Activated CD8-positive, alpha-beta T cell treated with anti-CD3 and anti-CD28 coated beads for 36 hours (primary cell): ENCODE data around the gene GPR55. TPM values are rescaled to one million over a fixed set of nuclear protein-coding genes. Genes with fewer than 3 reads are reported as not detected.
A peak's percentile ranks its signal among the peaks of the same experiment; 100 is the strongest.

Experiments used
- ATAC-seq: fragments of 200-7000 bp; cut with Tn5 transposase; one replicate; pipeline ENCODE4 v1.10.0; 2021; ENCODE audit warnings: mild to moderate bottlenecking, moderate library complexity
- CTCF ChIA-PET: fragments of 350-600 bp; sonication (Branson Sonifier 250); formaldehyde crosslinking; loops from one replicate; lab custom pipeline; 2021; ENCODE audit warnings: antibody characterized with exemption; lab: Charles Lee
- POLR2A ChIA-PET: fragments of 350-600 bp; sonication (Branson Sonifier 250); formaldehyde crosslinking; loops from one replicate; lab custom pipeline; 2021; ENCODE audit warnings: antibody characterized with exemption; lab: Charles Lee
- DNase-seq: peaks from one replicate; pipeline ENCODE4 v3.0.0-alpha.2; 2020
- H3K27ac Mint-ChIP-seq: one replicate; pipeline ENCODE4 v1.8.0; 2021; ENCODE audit warnings: mild to moderate bottlenecking, mixed read lengths
- H3K27me3 Mint-ChIP-seq: one replicate; pipeline ENCODE4 v1.8.0; 2021; ENCODE audit warnings: mixed read lengths
- H3K36me3 Mint-ChIP-seq: one replicate; pipeline ENCODE4 v1.8.0; 2021; ENCODE audit warnings: low read depth, mixed read lengths
- H3K4me1 Mint-ChIP-seq: one replicate; pipeline ENCODE4 v1.8.0; 2021; ENCODE audit warnings: low read depth, mixed read lengths
- H3K4me3 Mint-ChIP-seq: one replicate; pipeline ENCODE4 v1.8.0; 2021; ENCODE audit warnings: mild to moderate bottlenecking, moderate library complexity, mixed read lengths
- H3K9me3 Mint-ChIP-seq: one replicate; pipeline ENCODE4 v1.8.0; 2021; ENCODE audit warnings: mixed read lengths
- CTCF ChIP-seq: fragments of 200-600 bp; IDR thresholded peaks from one replicate; pipeline ENCODE4 v1.8.0; 2022; ENCODE audit warnings: antibody characterized with exemption, mild to moderate bottlenecking
- intact Hi-C: fragments of 100-400 bp; cut with micrococcal nuclease; formaldehyde crosslinking; loops from one replicate; pipeline ENCODE4 v1.10.0; 2022
- total RNA-seq, 2 experiments: library from RNA; stranded (reverse); gene quantifications; one replicate each; pipeline ENCODE4 v1.2.3, GENCODE V29; 2021

GPR55 gene
- total RNA-seq, 2 experiments from 2014 or later = 5.0 to 5.3 TPM

DNA sequence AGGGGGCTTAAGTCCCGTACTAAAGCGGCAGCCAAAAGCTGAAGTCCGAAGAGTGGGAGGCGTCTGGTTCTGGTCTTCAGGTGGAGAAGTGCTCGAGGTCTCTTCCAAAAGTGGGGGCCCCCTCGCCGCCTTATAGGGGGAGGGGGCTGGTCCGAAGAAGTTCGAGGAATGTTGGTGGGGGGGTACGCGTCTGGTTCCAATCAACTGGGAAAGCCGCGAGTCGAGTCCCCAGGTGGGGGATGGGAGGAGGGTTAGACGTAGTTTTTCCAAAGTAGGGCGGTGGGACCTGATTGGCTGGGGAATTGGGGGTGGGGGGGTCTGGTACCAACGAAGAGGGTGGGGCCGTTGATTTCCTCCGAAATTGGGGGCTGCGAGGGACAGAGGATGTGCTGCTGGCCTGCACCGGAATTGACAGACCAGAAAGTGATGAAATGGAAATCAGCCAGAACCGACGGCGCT lies 59.7 kb downstream of the GPR55 start:
- Mint-ChIP-seq H3K4me3 (peak overlapping the region; percentile 73), H3K36me3 (no peaks in the 10 kb centered on the region), H3K9me3 (no peaks in the 10 kb centered on the region), H3K4me1 (peaks cover 55% of the 10 kb centered on the region), H3K27ac (peak overlapping the region; percentile 55), H3K27me3 (peaks cover 2% of the 10 kb centered on the region)
- no peak for ATAC-seq
- intact Hi-C loops = no loop called here
- no peak for TF ChIP-seq CTCF
- peak; percentile 41 for DNase-seq
- ChIA-PET CTCF (interaction anchor here (0.7 to 4.0 kb wide), 12 partner anchors 9 to 122 kb away, joined by 3 to 18 read pairs (median 4); no protein-coding TSS in a partner anchor), POLR2A (interaction anchor here (1.0 kb wide), 1 partner anchor 11 kb away, joined by 3 read pairs; no protein-coding TSS in a partner anchor)

DNA sequence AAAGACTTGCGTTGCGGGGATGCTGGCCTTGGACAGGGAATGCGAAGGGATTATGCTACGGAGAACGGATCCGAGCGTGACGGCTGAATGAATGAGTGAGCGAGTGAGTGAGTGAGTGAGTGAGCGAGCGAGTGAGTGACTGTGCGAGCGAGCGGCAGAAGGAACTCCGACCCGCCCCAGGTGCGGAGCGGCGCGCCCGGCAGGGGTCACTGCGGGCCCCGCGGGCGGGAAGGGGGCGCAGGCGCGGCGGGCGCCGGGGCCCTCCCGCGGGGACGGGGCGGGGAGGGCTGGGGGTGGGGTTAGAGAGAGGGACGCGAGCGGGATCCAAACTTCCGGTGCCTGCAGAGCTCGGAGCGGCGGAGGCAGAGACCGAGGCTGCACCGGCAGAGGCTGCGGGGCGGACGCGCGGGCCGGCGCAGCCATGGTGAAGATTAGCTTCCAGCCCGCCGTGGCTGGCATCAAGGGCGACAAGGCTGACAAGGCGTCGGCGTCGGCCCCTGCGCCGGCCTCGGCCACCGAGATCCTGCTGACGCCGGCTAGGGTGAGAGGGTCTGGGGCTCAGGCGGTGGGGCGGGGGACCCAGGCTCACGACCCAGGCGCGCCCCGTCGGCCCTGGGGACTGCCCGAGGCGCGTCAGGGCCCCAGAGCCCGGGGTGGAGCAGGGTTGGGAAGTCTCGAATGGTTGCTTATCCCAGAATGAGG lies 60.3 kb downstream of the GPR55 start, which contains the start of gene ITM2C:
ITM2C (plus strand) TSS at position 338 of the 702 bp plus-strand sequence; CDS start at position 422, 84 bp downstream.
- peak; percentile 82 for DNase-seq
- peaks cover 50% of the 10 kb centered on the region for H3K4me1 Mint-ChIP-seq
- peak within 1 kb of the TSS; percentile 73 for H3K4me3 Mint-ChIP-seq
- POLR2A ChIA-PET = interaction anchor here (1.0 to 1.2 kb wide), 2 partner anchors 8 to 11 kb away, joined by 3 to 5 read pairs; no protein-coding TSS in a partner anchor
- ATAC-seq = peak; percentile 85
- peak; percentile 13 for TF ChIP-seq CTCF
- intact Hi-C loops = no loop called here
- CTCF ChIA-PET = interaction anchor here (0.7 to 4.0 kb wide), 11 partner anchors 9 to 123 kb away, joined by 3 to 18 read pairs (median 4); no protein-coding TSS in a partner anchor
- H3K36me3 Mint-ChIP-seq = no peaks in the 10 kb centered on the region
- peak within 1 kb of the TSS; percentile 55 for H3K27ac Mint-ChIP-seq
- H3K27me3 Mint-ChIP-seq = peaks cover 2% of the 10 kb centered on the region
- no peaks in the 10 kb centered on the region for H3K9me3 Mint-ChIP-seq

DNA sequence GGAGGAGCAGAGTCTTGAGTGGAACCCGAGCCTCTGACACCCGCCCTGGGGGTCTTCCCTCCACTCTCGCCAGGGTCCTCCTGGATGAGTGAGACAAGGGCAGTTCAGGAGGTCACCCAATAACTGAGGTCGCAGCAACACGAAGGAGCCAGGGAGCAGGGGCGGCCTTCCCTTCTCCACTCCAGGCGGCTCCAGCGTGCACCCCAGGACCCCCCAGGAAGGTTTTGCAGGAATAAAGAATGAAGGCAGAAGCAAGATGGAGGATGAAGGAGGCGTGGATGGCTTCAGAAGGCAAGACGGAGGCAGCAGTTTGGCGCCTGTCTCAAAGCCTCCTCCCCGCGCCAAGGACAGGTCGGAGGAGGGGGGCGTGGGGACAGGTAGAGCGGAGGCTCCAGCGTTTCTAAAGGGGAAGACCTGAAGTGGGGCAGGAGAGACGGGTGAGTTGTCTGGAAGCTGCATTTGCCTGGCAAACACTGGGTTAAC lies 60.9 kb downstream of the GPR55 start:
- CTCF ChIA-PET = interaction anchor here (0.9 to 4.0 kb wide), 9 partner anchors 8 to 123 kb away, joined by 3 to 18 read pairs (median 5); no protein-coding TSS in a partner anchor
- peak; percentile 3 for ATAC-seq

DNA sequence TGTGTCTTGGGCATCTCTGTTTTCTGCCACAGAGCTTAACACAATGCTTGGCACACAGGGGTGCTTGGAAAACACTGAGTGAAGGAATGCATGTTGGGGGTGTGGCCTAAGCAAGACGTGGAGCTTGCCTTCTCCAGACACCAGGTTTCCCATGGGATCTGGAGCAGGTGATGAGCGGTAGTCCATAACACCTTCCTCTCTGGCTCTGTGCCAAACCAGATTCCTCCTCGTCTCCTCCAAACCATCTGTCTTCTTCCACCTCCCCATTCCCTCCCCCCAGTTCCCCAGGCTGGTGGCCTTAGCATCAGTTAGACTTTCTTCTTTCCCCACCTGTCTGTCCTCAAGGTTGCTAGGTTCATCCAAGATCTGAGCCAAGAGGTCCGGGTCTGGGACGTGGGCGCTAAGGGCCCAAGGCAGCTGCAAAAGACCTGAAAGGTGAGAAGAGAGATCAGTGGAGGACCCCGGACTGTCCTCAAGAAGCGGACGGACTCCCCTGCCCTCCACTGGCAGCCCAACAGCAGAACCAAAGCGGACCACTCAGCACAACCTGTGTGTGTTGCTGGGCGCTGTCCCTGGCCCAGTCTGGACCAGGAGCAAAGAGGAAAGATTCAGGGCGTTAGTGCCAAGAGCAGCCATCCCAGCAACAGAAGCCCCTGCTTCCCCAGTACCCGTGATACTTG lies 61.5 kb downstream of the GPR55 start:
- Mint-ChIP-seq H3K36me3 (no peaks in the 10 kb centered on the region), H3K27ac (no peak overlapping the region), H3K27me3 (peaks cover 2% of the 10 kb centered on the region), H3K9me3 (no peaks in the 10 kb centered on the region), H3K4me1 (peaks cover 47% of the 10 kb centered on the region), H3K4me3 (peak overlapping the region; percentile 73)
- ChIA-PET POLR2A (interaction anchor here (0.7 to 1.7 kb wide), 3 partner anchors 10 to 57 kb away, joined by 3 to 5 read pairs (median 5); no protein-coding TSS in a partner anchor), CTCF (interaction anchor here (1.1 to 3.2 kb wide), 6 partner anchors 10 to 124 kb away, joined by 3 to 17 read pairs (median 6); no protein-coding TSS in a partner anchor)
- intact Hi-C loops = no loop called here
- no peak for TF ChIP-seq CTCF
- ATAC-seq (no peak), DNase-seq (no peak)

More for the DNA sequence above, 60.9 kb downstream of the GPR55 start:
- Mint-ChIP-seq H3K27me3 (peaks cover 2% of the 10 kb centered on the region), H3K4me3 (peak overlapping the region; percentile 73), H3K36me3 (no peaks in the 10 kb centered on the region), H3K4me1 (peaks cover 49% of the 10 kb centered on the region), H3K27ac (peak overlapping the region; percentile 22), H3K9me3 (no peaks in the 10 kb centered on the region)
- intact Hi-C loops = no loop called here
- DNase-seq = no peak
- TF ChIP-seq CTCF = no peak
- POLR2A ChIA-PET = interaction anchor here (0.7 to 1.2 kb wide), 2 partner anchors 9 to 12 kb away, joined by 3 to 5 read pairs; no protein-coding TSS in a partner anchor
